GM21515 (cell line): Measurements from ENCODE around the gene CMC2.

Experiments used
- ATAC-seq: cut with Tn5 transposase; IDR thresholded peaks from one replicate; pipeline ENCODE4 v1.9.1; 2021; ENCODE audit not compliant: unreplicated experiment

The CMC2 gene

GRCh38 chr16:80935691-80936090 lies 71.0 kb downstream of the CMC2 start:
- no peak for ATAC-seq

- ATAC-seq, result no peak
Measured at GRCh38 chr16:80932708-80933095, 74.0 kb downstream of the CMC2 start.

- ATAC-seq, result no peak
Measured at GRCh38 chr16:80931801-80932707, 74.6 kb downstream of the CMC2 start.

- ATAC-seq, result no peak
Measured at GRCh38 chr16:80924372-80924978, 82.2 kb downstream of the CMC2 start.

- no peak for ATAC-seq
Measured at GRCh38 chr16:80923356-80923755, 83.3 kb downstream of the CMC2 start.
